Stomach smooth muscle (tissue), 2 donors: ENCODE data around the gene KRT82.
"Not testable (repeated sequence)": the region's sequence is repeated elsewhere in the genome, so short reads cannot be mapped to it uniquely, and the experiment has no call there.

Experiments used
- H3K27ac ChIP-seq: one replicate; pipeline ENCODE4 v1.7.0; 2013; ENCODE audit warnings: mild to moderate bottlenecking, low read length, inconsistent platforms
- H3K27me3 ChIP-seq, 2 donors: one replicate each; pipeline ENCODE4 v1.7.0; 2013; ENCODE audit warnings: low read length in 2 of 2; ENCODE audit not compliant: insufficient read depth in 2 of 2, control insufficient read depth in 1 of 2
- H3K36me3 ChIP-seq, 2 donors: one replicate each; pipeline ENCODE4 v1.7.0; 2013; ENCODE audit warnings: low read length in 2 of 2; ENCODE audit not compliant: control insufficient read depth in 2 of 2, insufficient read depth in 2 of 2
- H3K4me1 ChIP-seq: one replicate; pipeline ENCODE4 v1.7.0; 2013; ENCODE audit warnings: low read length; ENCODE audit not compliant: control insufficient read depth, insufficient read depth
- H3K4me3 ChIP-seq, 2 donors: one replicate each; pipeline ENCODE4 v1.7.0; 2013; ENCODE audit warnings: low read length in 2 of 2
- H3K9ac ChIP-seq, 2 donors: one replicate each; pipeline ENCODE4 v1.7.0; 2013; ENCODE audit warnings: low read length in 2 of 2, mild to moderate bottlenecking in 1 of 2
- H3K9me3 ChIP-seq, 2 donors: one replicate each; pipeline ENCODE4 v1.7.0; 2013; ENCODE audit warnings: low read length in 2 of 2; ENCODE audit not compliant: control insufficient read depth in 2 of 2
- donor health status: healthy.
- donor health status: Pancreatic carcinoma.

Gene KRT82

DNA sequence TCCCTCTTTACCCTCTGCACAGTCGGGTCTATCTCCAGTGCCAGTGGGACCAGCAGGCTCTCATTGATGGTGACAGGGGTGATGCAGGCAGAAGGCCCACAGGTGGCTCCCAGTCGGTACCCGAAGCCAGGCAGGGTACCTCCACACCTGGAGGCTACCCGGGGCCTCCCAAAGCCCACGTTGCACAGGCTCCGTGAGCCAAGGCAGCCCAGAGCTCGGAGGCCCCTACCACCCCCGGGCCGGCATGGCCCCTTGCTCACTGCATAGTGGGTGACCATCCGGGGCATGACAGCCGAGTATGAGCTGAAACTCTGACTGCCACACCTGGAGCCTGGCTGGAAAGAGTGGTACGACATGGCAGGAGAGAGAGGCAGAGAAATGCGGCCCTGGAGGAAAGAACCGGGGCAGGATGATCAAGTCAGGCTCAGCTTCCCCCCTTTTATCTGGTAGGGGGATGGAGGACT is at the start of gene KRT82:
Gene KRT82, minus strand, starts transcription at position 414 of the 464 bp plus-strand sequence. Its CDS starts 58 bp downstream, at position 356.
- no peak within 1 kb of the TSS for H3K27ac ChIP-seq
- H3K4me1 ChIP-seq, result no peaks in the 10 kb centered on the region
- H3K4me3 ChIP-seq, result no peak within 1 kb of the TSS
- no peak within 1 kb of the TSS for H3K9ac ChIP-seq
- H3K9me3 ChIP-seq, result no peaks in the 10 kb centered on the region
- peaks cover 0 to 2% of the 10 kb centered on the region in 2 donors for H3K27me3 ChIP-seq
- no peaks in the 10 kb centered on the region for H3K36me3 ChIP-seq

DNA sequence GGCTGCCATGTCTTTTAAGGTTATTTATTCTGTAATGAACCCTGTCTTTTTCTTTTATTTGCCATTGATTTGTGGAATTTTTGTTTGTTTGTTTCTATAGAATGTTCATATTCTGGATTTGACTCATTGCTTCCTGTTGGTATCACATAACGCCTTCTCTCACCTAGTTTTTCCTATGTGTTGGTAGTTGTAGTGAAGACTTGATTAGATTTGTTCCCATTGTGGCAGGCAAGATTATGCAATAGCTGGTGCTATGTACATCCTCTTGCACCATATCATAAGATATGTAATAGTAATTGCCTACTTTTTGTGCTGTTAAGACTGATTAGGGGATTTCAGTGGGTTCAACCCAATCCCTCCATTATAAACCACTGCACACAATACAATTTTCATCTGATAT is 49.7 kb upstream of the KRT82 start:
- H3K4me1 ChIP-seq, result no peaks in the 10 kb centered on the region
- H3K27me3 ChIP-seq, result no peaks in the 10 kb centered on the region
- H3K27ac ChIP-seq, result no peak overlapping the region
- no peak overlapping the region for H3K9ac ChIP-seq
- H3K4me3 ChIP-seq, result no peak overlapping the region
- no peaks in the 10 kb centered on the region for H3K9me3 ChIP-seq
- H3K36me3 ChIP-seq, result no peaks in the 10 kb centered on the region

DNA sequence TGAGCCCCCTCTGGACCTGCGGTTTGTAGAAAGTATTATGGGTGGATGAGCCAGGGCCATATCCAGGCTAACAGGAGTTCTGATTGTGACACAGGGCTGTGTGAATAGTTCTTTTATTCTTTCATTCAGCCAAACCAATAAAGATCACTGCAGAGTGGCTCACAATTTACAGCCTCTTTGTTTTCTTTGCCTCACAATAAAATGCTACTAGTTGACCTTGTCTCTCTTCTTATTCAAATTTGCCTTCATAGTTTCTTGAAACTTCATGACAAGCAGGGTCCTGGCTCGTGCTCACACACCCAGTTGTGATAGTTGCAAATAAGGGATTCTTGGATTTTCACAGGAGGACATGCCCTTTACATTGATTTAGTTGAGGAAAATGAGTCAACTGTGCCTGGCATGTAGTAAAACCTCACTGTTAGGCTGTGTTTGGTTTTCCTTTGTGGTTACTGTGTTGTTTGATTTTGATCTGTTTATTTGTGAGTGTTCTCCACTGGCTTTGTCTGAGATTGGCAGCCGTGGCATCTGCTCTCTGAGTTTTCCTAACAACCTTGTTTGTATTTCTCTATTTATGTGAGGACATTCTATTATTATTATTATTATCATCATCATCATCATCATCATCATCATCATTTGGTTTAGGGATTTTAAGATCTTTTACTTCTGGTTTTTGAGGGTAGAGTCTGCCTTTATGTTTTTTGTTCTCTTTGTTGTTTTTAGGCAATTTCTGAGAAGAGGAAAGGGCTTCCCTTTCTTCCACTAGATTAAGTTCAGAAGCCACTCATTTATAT is 48.5 kb upstream of the KRT82 start:
- Histone ChIP-seq H3K36me3 (no peaks in the 10 kb centered on the region), H3K4me3 (no peak overlapping the region), H3K27me3 (no peaks in the 10 kb centered on the region), H3K27ac (no peak overlapping the region), H3K4me1 (no peaks in the 10 kb centered on the region), H3K9me3 (no peaks in the 10 kb centered on the region), H3K9ac (no peak overlapping the region)

DNA sequence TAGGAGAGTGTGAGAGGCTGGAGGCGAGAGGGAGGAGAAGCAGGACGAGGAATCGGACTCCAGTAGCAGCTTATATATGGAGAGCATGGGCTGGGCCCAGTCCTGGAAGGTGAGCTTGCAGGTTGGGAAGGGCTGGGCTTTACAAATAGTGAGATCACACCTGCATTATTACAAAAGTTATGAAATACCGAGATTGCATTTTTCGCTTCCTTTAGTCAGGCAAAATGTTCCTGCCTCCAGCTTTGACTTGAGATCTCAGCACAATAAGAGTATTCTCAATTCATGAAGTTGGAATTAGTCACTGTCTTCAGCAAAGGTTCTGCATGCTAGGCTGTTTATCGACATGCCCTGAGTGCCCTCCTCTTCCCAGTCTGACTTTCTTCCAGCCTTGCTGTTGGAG is 46.0 kb upstream of the KRT82 start, which contains the start of gene KRT6B:
Gene KRT6B, minus strand, starts transcription at position 46 of the 400 bp plus-strand sequence. CDS start 68 bp downstream, outside the sequence.
- H3K4me3 ChIP-seq, result no peak within 1 kb of the TSS
- H3K27me3 ChIP-seq, result no peaks in the 10 kb centered on the region

DNA sequence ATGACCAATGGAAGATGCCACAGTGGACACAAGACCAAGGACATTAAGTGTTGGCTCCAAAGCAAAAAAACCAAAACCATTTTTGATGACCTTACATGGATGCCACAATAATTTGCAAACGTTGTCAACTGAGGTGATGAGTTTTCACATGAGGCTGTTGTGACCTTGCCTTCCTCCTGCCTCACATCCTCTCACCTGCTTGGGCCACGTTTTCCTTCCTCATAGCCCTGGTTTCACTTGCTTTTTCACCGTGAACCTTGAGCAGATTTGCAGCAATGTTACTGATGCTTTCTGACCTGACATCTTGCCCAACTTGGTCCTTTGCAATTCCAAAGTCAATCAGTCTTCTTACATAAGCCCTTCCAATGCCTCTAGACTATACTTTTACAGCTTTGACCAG is 42.1 kb upstream of the KRT82 start:
- no peaks in the 10 kb centered on the region for H3K4me1 ChIP-seq
- no peaks in the 10 kb centered on the region for H3K36me3 ChIP-seq
- no peaks in the 10 kb centered on the region for H3K9me3 ChIP-seq
- no peak overlapping the region for H3K4me3 ChIP-seq
- no peak overlapping the region for H3K9ac ChIP-seq
- no peak overlapping the region for H3K27ac ChIP-seq
- no peaks in the 10 kb centered on the region for H3K27me3 ChIP-seq

More for the DNA sequence above, 46.0 kb upstream of the KRT82 start, which contains the start of gene KRT6B:
- Histone ChIP-seq H3K4me1 (no peaks in the 10 kb centered on the region), H3K36me3 (no peaks in the 10 kb centered on the region), H3K9ac (no peak within 1 kb of the TSS), H3K9me3 (no peaks in the 10 kb centered on the region), H3K27ac (no peak within 1 kb of the TSS)

DNA sequence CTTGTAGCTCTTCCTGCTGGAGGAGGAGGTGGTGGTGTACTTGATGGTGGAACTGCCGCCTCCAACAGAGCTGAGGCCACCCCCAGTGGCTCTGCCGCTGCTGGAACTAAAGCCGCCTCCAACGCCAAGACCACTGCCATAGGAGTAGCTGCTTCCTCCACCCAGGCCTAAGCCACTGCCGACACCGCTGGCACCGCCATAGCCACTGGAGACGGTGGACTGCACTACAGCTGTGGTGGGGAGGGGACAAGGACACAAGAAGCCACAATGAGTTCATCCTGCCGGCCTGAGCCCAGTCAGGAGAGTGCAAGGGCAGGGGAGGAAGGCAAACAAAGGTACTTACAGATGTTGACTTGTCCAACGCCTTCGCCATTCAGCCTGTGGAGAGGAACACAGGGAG is 41.1 kb upstream of the KRT82 start:
- not testable (repeated sequence) for H3K4me1 ChIP-seq, H3K36me3 ChIP-seq, H3K9me3 ChIP-seq, H3K27me3 ChIP-seq, H3K9ac ChIP-seq, H3K27ac ChIP-seq, H3K4me3 ChIP-seq

DNA sequence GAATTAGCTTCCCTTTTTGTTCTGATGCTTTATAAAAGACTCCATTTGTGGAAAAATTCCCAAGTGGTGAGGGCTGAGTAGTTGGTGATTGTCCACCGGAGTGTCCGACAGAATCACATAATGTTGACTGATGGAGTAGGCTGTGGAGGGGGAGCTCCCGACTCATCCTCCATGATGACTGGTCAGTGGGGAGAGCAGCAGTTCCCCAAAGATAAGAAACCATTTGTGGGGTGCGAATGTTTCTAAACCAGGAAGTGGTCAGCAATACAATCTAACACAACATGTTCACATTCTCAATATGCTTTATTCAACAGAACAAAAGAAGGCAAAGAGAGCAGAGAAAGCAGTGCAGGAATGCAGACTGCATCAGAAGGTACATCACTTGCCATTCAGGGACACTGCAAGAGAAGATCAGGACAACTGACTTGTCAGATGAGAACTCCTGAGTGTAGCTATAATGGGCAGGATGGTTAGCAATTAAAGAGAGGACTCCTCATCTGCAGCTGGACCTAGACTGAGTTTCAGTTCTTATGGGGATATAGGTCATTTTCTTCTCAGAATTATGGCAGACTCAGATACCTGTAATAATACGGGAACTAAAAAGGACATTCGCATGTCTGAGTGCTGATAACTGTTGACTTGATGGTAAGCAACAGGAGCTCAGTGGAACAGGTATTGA is 40.4 kb upstream of the KRT82 start:
- no peaks in the 10 kb centered on the region for H3K27me3 ChIP-seq
- no peaks in the 10 kb centered on the region for H3K9me3 ChIP-seq
- no peaks in the 10 kb centered on the region for H3K36me3 ChIP-seq
- no peak overlapping the region for H3K27ac ChIP-seq
- H3K4me3 ChIP-seq, result no peak overlapping the region
- H3K4me1 ChIP-seq, result no peaks in the 10 kb centered on the region
- no peak overlapping the region for H3K9ac ChIP-seq

DNA sequence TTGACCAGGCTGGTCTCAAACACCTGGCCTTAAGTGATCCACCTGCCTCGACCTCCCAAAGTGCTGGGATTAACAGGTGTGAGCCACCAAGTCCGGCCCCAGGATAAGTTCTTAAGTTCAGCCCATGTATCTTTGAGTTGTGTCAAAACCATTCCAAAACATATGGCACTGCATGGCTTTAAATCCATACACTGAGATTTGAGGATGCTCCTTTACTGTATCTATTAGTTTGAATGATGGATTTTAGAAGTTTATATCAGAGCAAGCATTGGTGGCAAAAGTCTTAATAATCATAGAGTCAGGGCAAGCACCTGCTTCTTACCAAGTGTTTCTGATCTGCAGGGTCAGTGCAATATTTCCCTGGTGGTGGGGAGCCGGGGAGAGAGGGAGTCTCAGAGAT is 39.7 kb upstream of the KRT82 start:
- Histone ChIP-seq H3K27ac (no peak overlapping the region), H3K4me3 (no peak overlapping the region), H3K9ac (no peak overlapping the region), H3K4me1 (no peaks in the 10 kb centered on the region), H3K9me3 (no peaks in the 10 kb centered on the region), H3K36me3 (no peaks in the 10 kb centered on the region), H3K27me3 (no peaks in the 10 kb centered on the region)

DNA sequence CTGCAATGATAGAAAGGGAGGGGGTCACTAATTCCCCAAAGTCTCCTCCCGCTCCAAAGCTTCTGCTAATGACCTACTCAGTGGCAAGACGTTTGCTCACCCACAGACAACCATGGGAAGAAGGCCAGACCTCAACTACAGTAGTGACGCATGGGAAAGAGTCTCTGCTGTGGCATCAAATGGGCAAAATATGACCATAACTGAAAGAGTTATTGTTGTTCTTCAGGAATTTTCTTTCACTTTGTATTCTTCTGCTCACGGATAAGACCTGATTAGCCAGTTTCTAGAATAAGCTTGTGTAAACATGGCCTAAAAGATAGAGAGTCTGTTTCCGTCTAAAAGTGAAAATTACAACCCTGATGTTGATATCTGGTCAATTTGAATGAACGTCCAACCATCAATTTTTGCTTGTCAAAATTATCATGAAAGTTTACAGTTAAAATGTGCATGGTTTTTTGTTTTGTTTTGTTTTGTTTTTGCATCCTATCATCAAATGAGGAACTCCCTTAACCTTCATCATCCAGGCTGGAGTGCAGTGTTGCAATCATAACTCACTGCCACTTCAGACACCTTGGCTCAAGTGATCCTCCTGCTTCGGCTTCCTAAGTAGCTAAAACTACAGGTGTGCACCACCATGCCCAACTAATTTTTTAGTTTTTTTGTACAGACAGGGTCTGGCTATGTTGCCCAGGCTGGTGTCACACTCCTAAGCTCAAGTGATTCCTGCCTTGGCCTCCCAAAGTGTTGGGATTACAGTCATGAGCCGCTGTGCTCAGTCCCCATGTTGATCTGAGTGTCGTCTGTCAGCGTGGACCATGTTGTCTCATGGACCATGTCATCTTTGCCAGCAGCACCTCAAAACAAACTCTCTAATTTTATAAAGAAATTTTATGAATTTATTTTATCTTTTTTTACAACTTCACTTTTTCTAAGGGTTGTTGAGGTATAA is 38.8 kb upstream of the KRT82 start:
- Histone ChIP-seq H3K27ac (no peak overlapping the region), H3K4me1 (no peaks in the 10 kb centered on the region), H3K9me3 (no peaks in the 10 kb centered on the region), H3K36me3 (no peaks in the 10 kb centered on the region), H3K9ac (no peak overlapping the region), H3K27me3 (no peaks in the 10 kb centered on the region), H3K4me3 (no peak overlapping the region)

DNA sequence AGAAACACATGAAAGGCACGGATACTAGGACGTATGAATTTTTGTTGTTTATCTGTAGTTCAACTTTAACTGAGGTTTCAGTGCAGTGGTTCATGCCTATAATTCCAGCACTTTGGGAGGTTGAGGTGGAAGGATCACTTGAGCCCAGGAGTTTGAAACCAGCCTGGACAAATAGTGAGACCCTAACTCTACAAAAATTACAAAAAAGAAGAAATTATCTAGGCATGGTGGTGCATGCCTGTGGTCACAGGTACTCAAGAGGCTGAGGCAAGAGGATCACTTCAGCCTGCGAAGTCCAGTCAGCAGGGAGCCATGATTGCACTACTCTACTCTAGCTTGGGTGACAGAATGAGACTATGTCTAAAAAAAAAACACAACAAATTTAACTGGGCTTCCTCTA is 37.8 kb upstream of the KRT82 start:
- no peaks in the 10 kb centered on the region for H3K27me3 ChIP-seq
- no peak overlapping the region for H3K4me3 ChIP-seq
- no peaks in the 10 kb centered on the region for H3K4me1 ChIP-seq
- H3K36me3 ChIP-seq, result no peaks in the 10 kb centered on the region
- H3K9ac ChIP-seq, result no peak overlapping the region
- no peak overlapping the region for H3K27ac ChIP-seq
- no peaks in the 10 kb centered on the region for H3K9me3 ChIP-seq
